GM21528 (cell line): ENCODE data around the gene DHPS.
"Not testable (repeated sequence)": the region's sequence is repeated elsewhere in the genome, so short reads cannot be mapped to it uniquely, and the experiment has no call there.

Experiments
- ATAC-seq: cut with Tn5 transposase; IDR thresholded peaks from one replicate; pipeline ENCODE4 v1.9.1; 2021; ENCODE audit warnings: mild to moderate bottlenecking, moderate library complexity; ENCODE audit not compliant: unreplicated experiment, low FRiP score

The DHPS gene

GRCh38 chr19:12705654-12706331, 24.1 kb upstream of the DHPS start:
- ATAC-seq, result no peak

- no peak for ATAC-seq
Measured at GRCh38 chr19:12705169-12705568, 23.5 kb upstream of the DHPS start.

- no peak for ATAC-seq
Measured at GRCh38 chr19:12703046-12703445, 21.4 kb upstream of the DHPS start.

- no peak for ATAC-seq
Measured at GRCh38 chr19:12701596-12702282, 20.1 kb upstream of the DHPS start.

GRCh38 chr19:12698138-12698537, 16.5 kb upstream of the DHPS start:
- ATAC-seq, result no peak

GRCh38 chr19:12697425-12697824, 15.7 kb upstream of the DHPS start:
- not testable (repeated sequence) for ATAC-seq

GRCh38 chr19:12696366-12697335, 15.0 kb upstream of the DHPS start, which contains the start of gene FBXW9:
TSS of gene FBXW9 (minus strand) at chr19:12696631. CDS start at chr19:12696581, 50 bp downstream.
- peak; percentile 61 for ATAC-seq

- ATAC-seq, result peak; percentile 22
Measured at GRCh38 chr19:12695997-12696365, 14.3 kb upstream of the DHPS start.

- peak; percentile 8 for ATAC-seq
Measured at GRCh38 chr19:12695514-12695913, 13.8 kb upstream of the DHPS start.

GRCh38 chr19:12695096-12695495, 13.4 kb upstream of the DHPS start:
- ATAC-seq, result no peak

- no peak for ATAC-seq
Measured at GRCh38 chr19:12694641-12695040, 13.0 kb upstream of the DHPS start.

- no peak for ATAC-seq
Measured at GRCh38 chr19:12692960-12693359, 11.3 kb upstream of the DHPS start.

GRCh38 chr19:12689581-12690216, 8.0 kb upstream of the DHPS start:
- no peak for ATAC-seq

GRCh38 chr19:12689012-12689411, 7.3 kb upstream of the DHPS start:
- no peak for ATAC-seq

GRCh38 chr19:12687496-12688196, 6.0 kb upstream of the DHPS start, which contains the start of gene GNG14:
TSS of gene GNG14 (plus strand) at chr19:12687998. CDS start at chr19:12688049, 51 bp downstream.
- ATAC-seq, result no peak

GRCh38 chr19:12685831-12686230, 4.2 kb upstream of the DHPS start:
- ATAC-seq, result no peak

- ATAC-seq, result no peak
Measured at GRCh38 chr19:12680034-12680433, 1.6 kb downstream of the DHPS start.

GRCh38 chr19:12678039-12678438, 3.6 kb downstream of the DHPS start:
- ATAC-seq, result not testable (repeated sequence)

- no peak for ATAC-seq
Measured at GRCh38 chr19:12676928-12677327, 4.8 kb downstream of the DHPS start.

GRCh38 chr19:12676384-12676792, 5.3 kb downstream of the DHPS start:
- ATAC-seq, result no peak
